Testis (tissue), 3 donors: ENCODE data around the gene CALHM2. TPM values are rescaled to one million over a fixed set of nuclear protein-coding genes. Genes with fewer than 3 reads are reported as not detected.

Experiments
- DNase-seq: peaks from one replicate; pipeline ENCODE4 v3.0.0-alpha.2; 2019
- H3K27ac ChIP-seq, 2 donors: fragments of 200-600 bp; sonication (generic); one replicate each; pipeline ENCODE4 v1.5.1; 2019
- H3K27me3 ChIP-seq: fragments of 200-600 bp; sonication (generic); one replicate; pipeline ENCODE4 v1.5.1; 2019
- H3K36me3 ChIP-seq: fragments of 200-600 bp; sonication (generic); one replicate; pipeline ENCODE4 v1.5.1; 2017; ENCODE audit warnings: low read depth; ENCODE audit errors: missing control alignments
- H3K4me1 ChIP-seq: fragments of 200-600 bp; sonication (generic); one replicate; pipeline ENCODE4 v1.5.1; 2019
- H3K4me3 ChIP-seq, 2 donors: fragments of 200-600 bp; sonication (generic); one replicate each; pipeline ENCODE4 v1.5.1; 2017 to 2019
- H3K9me3 ChIP-seq: fragments of 200-600 bp; sonication (generic); one replicate; pipeline ENCODE4 v1.5.1; 2017
- POLR2A ChIP-seq: fragments of 450-650 bp; IDR thresholded peaks from one replicate; pipeline ENCODE4 v1.6.1; 2017; ENCODE audit warnings: antibody characterized with exemption, mild to moderate bottlenecking, moderate library complexity
- WGBS, 2 donors: methylation state at CpG; one replicate each; pipeline ENCODE4 v1.1.5; 2018; 5-methylcytosine and 5-hydroxymethylcytosine counted together
- intact Hi-C: fragments of 100-400 bp; cut with DNase I; formaldehyde crosslinking; loops from one replicate; pipeline ENCODE4 v1.15.1; 2023; ENCODE audit warnings: low total_unique reads
- polyA plus RNA-seq: library from polyadenylated mRNA; stranded (reverse); fragments of 350-450 nt; fragmentation: Illumina TruSeq; extraction: RNeasy Lipid Tissue Mini Kit (QIAGEN cat#74804); gene quantifications from one replicate; pipeline ENCODE4 v1.2.3, GENCODE V29; 2014; ENCODE audit warnings: low read depth, low replicate concordance; ENCODE audit not compliant: insufficient read depth
- total RNA-seq, 2 donors: library from RNA; depleted of rRNA; stranded (reverse); fragments of >200 nt; gene quantifications; one replicate each; pipeline ENCODE4 v1.2.3, GENCODE V29; 2016
- TF ChIP-seq, protein P1 (sequence below), 3 experiments: fragments of 450-650 bp in 2 of 3; fragments of 200-600 bp in 1 of 3; sonication (generic) in 1 of 3; IDR thresholded peaks; one replicate each; pipeline ENCODE4 v1.5.1; 2016 to 2019; ENCODE audit warnings: antibody characterized with exemption in 3 of 3, mild to moderate bottlenecking in 2 of 3, moderate library complexity in 1 of 3

The CALHM2 gene
- total and polyA plus RNA-seq, 3 donors from 2014 or later, result 43.5 to 78.6 (median 53.1) TPM

- TF ChIP-seq, protein P1, sequence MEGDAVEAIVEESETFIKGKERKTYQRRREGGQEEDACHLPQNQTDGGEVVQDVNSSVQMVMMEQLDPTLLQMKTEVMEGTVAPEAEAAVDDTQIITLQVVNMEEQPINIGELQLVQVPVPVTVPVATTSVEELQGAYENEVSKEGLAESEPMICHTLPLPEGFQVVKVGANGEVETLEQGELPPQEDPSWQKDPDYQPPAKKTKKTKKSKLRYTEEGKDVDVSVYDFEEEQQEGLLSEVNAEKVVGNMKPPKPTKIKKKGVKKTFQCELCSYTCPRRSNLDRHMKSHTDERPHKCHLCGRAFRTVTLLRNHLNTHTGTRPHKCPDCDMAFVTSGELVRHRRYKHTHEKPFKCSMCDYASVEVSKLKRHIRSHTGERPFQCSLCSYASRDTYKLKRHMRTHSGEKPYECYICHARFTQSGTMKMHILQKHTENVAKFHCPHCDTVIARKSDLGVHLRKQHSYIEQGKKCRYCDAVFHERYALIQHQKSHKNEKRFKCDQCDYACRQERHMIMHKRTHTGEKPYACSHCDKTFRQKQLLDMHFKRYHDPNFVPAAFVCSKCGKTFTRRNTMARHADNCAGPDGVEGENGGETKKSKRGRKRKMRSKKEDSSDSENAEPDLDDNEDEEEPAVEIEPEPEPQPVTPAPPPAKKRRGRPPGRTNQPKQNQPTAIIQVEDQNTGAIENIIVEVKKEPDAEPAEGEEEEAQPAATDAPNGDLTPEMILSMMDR (IDR thresholded peaks at IDR 0.05), result no peak
- TF ChIP-seq POLR2A, result no peak
- no peak for DNase-seq
- H3K36me3 ChIP-seq, result no peaks in the 10 kb centered on the region
- no peaks in the 10 kb centered on the region for H3K27me3 ChIP-seq
- 93 to 94% methylated on average over 11 to 22 of the region's 22 CpGs for WGBS, 2 donors
- H3K4me3 ChIP-seq, result no peak overlapping the region
- intact Hi-C loops, result no loop called here
- H3K9me3 ChIP-seq, result no peaks in the 10 kb centered on the region
- peaks cover 18% of the 10 kb centered on the region for H3K4me1 ChIP-seq
- H3K27ac ChIP-seq, result no peak overlapping the region
These were observed 26.5 kb upstream of the CALHM2 start for GRCh38 chr10:103478671-103479070.

GRCh38 chr10:103476046-103476768 is 24.0 kb upstream of the CALHM2 start:
- peak; percentile 30 for DNase-seq
- Histone ChIP-seq H3K27ac (no peak overlapping the region), H3K9me3 (no peaks in the 10 kb centered on the region), H3K4me3 (no peak overlapping the region), H3K27me3 (no peaks in the 10 kb centered on the region), H3K4me1 (peaks cover 12% of the 10 kb centered on the region), H3K36me3 (no peaks in the 10 kb centered on the region)
- intact Hi-C loops, result no loop called here
- TF ChIP-seq POLR2A, result no peak
- TF ChIP-seq, protein P1 (IDR thresholded peaks at IDR 0.05), result peak in 1 of 3 experiments; percentile 9
- 76 to 90% methylated on average over 4 to 11 of the region's 11 CpGs for WGBS, 2 donors

DNA sequence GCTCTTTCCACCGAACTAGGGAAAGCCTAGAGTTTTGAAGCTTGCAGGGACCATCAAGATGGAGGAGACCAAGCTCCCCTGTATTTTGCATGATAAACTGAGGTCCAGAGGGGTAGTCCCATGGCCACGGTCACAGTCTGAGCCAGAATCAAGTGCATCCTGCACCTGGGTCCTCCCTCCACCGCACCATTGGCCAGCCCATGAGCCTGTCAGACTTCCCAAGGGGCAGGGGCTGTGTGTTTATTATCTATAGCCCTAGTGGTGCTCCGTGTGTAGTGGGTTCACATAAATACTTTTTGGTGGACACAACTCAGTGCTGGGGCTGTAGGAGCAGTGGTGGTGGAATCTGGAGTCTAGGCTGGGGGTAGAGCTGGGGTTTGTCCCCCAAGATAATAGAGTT is 23.3 kb upstream of the CALHM2 start:
- Histone ChIP-seq H3K27me3 (no peaks in the 10 kb centered on the region), H3K9me3 (no peaks in the 10 kb centered on the region), H3K36me3 (no peaks in the 10 kb centered on the region), H3K27ac (no peak overlapping the region), H3K4me1 (peaks cover 5% of the 10 kb centered on the region), H3K4me3 (no peak overlapping the region)
- DNase-seq, result no peak
- WGBS, 2 donors, result 62 to 85% methylated on average over 4 of the region's 4 CpGs
- intact Hi-C loops, result no loop called here
- no peak for TF ChIP-seq POLR2A
- TF ChIP-seq, protein P1 (IDR thresholded peaks at IDR 0.05), result no peak

DNA sequence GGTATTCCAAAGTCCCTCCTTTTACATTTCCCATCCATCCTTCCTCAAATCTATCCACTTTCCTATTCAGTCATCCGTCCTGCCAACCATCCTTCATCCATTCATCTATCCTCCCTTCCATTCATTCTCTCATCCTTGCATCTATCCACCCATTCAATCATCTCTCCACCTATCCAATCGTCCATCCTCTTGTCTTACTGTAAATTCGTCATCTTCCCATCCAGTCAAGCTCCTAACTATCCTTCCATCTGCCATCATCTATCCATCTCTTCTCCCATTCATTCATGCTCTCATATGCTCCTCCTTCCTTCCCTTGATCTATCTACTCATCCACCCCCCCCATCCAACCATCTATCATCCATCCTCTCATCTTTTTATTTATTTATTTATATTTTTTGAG is 21.9 kb upstream of the CALHM2 start:
- WGBS, 2 donors, result 88 to 89% methylated on average over 3 of the region's 3 CpGs
- no peak overlapping the region for H3K4me3 ChIP-seq
- intact Hi-C loops, result no loop called here
- H3K36me3 ChIP-seq, result no peaks in the 10 kb centered on the region
- DNase-seq, result no peak
- H3K9me3 ChIP-seq, result no peaks in the 10 kb centered on the region
- no peak overlapping the region for H3K27ac ChIP-seq
- no peak for TF ChIP-seq POLR2A
- TF ChIP-seq, protein P1 (IDR thresholded peaks at IDR 0.05), result no peak
- H3K27me3 ChIP-seq, result no peaks in the 10 kb centered on the region
- H3K4me1 ChIP-seq, result no peaks in the 10 kb centered on the region

DNA sequence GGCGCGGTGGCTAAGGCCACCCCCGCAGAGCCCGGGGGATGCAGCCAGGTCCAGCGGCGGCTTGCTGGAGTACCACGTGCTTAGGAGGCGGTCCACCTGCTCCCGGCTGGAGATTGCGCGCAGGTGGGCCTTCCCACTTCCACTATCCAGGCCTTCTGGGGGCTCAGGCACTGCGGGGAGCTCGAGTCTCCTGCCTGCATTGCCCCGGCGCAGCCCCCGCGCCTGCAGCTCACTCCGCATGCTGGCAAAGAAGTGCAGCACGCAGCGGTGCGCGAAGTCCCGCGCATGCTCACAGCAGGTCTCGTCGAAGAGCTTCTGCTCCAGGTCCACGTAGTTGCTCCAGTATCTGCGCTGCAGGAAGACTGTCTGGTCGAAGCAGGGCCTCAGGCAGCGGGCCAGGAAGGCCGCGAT is 21.1 kb upstream of the CALHM2 start:
- intact Hi-C loops, result no loop called here
- Histone ChIP-seq H3K36me3 (no peaks in the 10 kb centered on the region), H3K27me3 (no peaks in the 10 kb centered on the region), H3K4me1 (no peaks in the 10 kb centered on the region), H3K4me3 (peak overlapping the region in 1 of 2 donors; percentile 49), H3K27ac (no peak overlapping the region), H3K9me3 (no peaks in the 10 kb centered on the region)
- WGBS, 2 donors, result 38 to 60% methylated on average over 14 to 32 of the region's 32 CpGs
- TF ChIP-seq, protein P1 (IDR thresholded peaks at IDR 0.05), result no peak
- no peak for TF ChIP-seq POLR2A
- DNase-seq, result peak; percentile 54
